K562 (cell line): ENCODE measurements around the gene PHLPP2. TPM values are rescaled to one million over a fixed set of nuclear protein-coding genes. Genes with fewer than 3 reads are reported as not detected.

Experiments
- ATAC-seq: fragments of 200-7000 bp; cut with Tn5 transposase; 3 replicates; pipeline ENCODE4 v1.9.1; 2020; ENCODE audit warnings: moderate library complexity
- BruUV-seq: library from RNA; stranded (reverse); fragments of 400-500 nt; replicated peaks from 2 replicates; lab custom pipeline; 2021; lab: Mats Ljungman, UMichigan
- CTCF ChIA-PET: fragments of 300-600 bp; formaldehyde crosslinking; extraction: SDS; loops from one replicate; lab custom pipeline; 2021; ENCODE audit warnings: low intra/inter-chr PET ratio; lab: Yijun Ruan, JAX
- POLR2A ChIA-PET: fragments of 300-600, 350-650 bp; sonication (Branson Sonifier 250); formaldehyde crosslinking; extraction: SDS; loops from one replicate; lab custom pipeline; 2021; ENCODE audit warnings: antibody characterized with exemption, inconsistent platforms; lab: Yijun Ruan, JAX
- DNase-seq, 4 experiments: peaks; one replicate each; pipeline versions ENCODE4 v3.0.0 to v3.0.0-alpha.2; 2011 to 2018; ENCODE audit warnings: low spot score in 3 of 4, mixed read lengths in 3 of 4; ENCODE audit errors: extremely low read depth in 1 of 4
- FAIRE-seq: peaks from 2 replicates; lab custom pipeline; 2011; peaks lifted over from hg19 to GRCh38; lab: Jason Lieb, UNC
- H2AFZ ChIP-seq: 2 replicates; pipeline ENCODE4 v1.6.0; 2011; ENCODE audit warnings: low read depth, low read length, control low read depth, inconsistent platforms
- H3K27ac ChIP-seq: fragments of 200-600 bp; 3 replicates; pipeline ENCODE4 v1.8.0; 2011; ENCODE audit warnings: low read depth, mild to moderate bottlenecking, control low read depth, inconsistent platforms, low read length, moderate library complexity, mixed read lengths; ENCODE audit errors: extremely low read depth
- H3K27me3 ChIP-seq, 2 experiments: fragments of 300-600 bp in 1 of 2; 2 replicates in 1 of 2; 3 replicates in 1 of 2; pipeline versions ENCODE4 v1.6.0 to v1.8.0; 2011; ENCODE audit warnings: inconsistent platforms in 2 of 2, low read length in 2 of 2, mild to moderate bottlenecking in 1 of 2, mixed read lengths in 1 of 2, moderate library complexity in 1 of 2; ENCODE audit not compliant: control insufficient read depth in 2 of 2, insufficient read depth in 2 of 2
- H3K36me3 ChIP-seq: fragments of 300-600 bp; 3 replicates; pipeline ENCODE4 v1.8.0; 2011; ENCODE audit warnings: mild to moderate bottlenecking, low read length, inconsistent platforms; ENCODE audit not compliant: control insufficient read depth, insufficient read depth
- H3K4me1 ChIP-seq, 2 experiments: fragments of 200-600 bp in 1 of 2; replicated peaks in 1 of 2; 2 replicates in 1 of 2; 3 replicates in 1 of 2; pipeline versions ENCODE4 v1.5.1 to v1.8.0; 2011; ENCODE audit warnings: inconsistent platforms in 2 of 2, low read length in 2 of 2, mild to moderate bottlenecking in 1 of 2, mixed read lengths in 1 of 2, moderate library complexity in 1 of 2; ENCODE audit not compliant: control insufficient read depth in 2 of 2, insufficient read depth in 2 of 2
- H3K4me2 ChIP-seq: 2 replicates; pipeline ENCODE4 v1.6.1; 2011; ENCODE audit warnings: low read length, control low read depth, inconsistent platforms, mixed read lengths; ENCODE audit not compliant: insufficient read depth
- H3K4me3 ChIP-seq: fragments of 200-600 bp; sonication (generic), shearing (Covaris generic); 2 replicates; pipeline ENCODE4 v1.5.1; 2016; ENCODE audit warnings: control low read depth, inconsistent platforms
- H3K79me2 ChIP-seq: fragments of 200-600 bp; 3 replicates; pipeline ENCODE4 v1.8.0; 2011; ENCODE audit warnings: low read length, inconsistent platforms; ENCODE audit not compliant: control insufficient read depth, insufficient read depth
- H3K9ac ChIP-seq, 2 experiments: 2 replicates each; pipeline versions ENCODE4 v1.6.0 to v1.6.1; 2011; ENCODE audit warnings: low read depth in 2 of 2, low read length in 2 of 2, control low read depth in 1 of 2, inconsistent platforms in 1 of 2, mild to moderate bottlenecking in 1 of 2, mixed read lengths in 1 of 2; ENCODE audit not compliant: insufficient read depth in 1 of 2
- H3K9me1 ChIP-seq: one replicate; pipeline ENCODE4 v1.6.0; 2011; ENCODE audit warnings: inconsistent platforms, mild to moderate bottlenecking, low read length, moderate library complexity; ENCODE audit not compliant: control insufficient read depth, insufficient read depth
- H3K9me3 ChIP-seq: replicated peaks from 2 replicates; pipeline ENCODE4 v1.5.1; 2011; ENCODE audit warnings: low read depth, low read length, inconsistent platforms; ENCODE audit not compliant: control insufficient read depth, insufficient read depth
- H4K20me1 ChIP-seq: replicated peaks from 2 replicates; pipeline ENCODE4 v1.6.1; 2011; ENCODE audit warnings: low read length, inconsistent platforms, mixed read lengths; ENCODE audit not compliant: control insufficient read depth, insufficient read depth
- COPS2 ChIP-seq: fragments of 450-650 bp; conservative IDR thresholded peaks from 2 replicates; pipeline ENCODE4 v1.6.1; 2016; ENCODE audit warnings: mild to moderate bottlenecking, moderate library complexity
- HMGN3 ChIP-seq: IDR thresholded peaks from 2 replicates; pipeline ENCODE4 v1.6.1; 2011; ENCODE audit warnings: borderline replicate concordance, low read depth, mild to moderate bottlenecking, mixed read lengths, low read length; ENCODE audit not compliant: insufficient read length; ENCODE audit errors: extremely low read depth
- LEF1 ChIP-seq: fragments of 450-650 bp; IDR thresholded peaks from 2 replicates; pipeline ENCODE4 v1.6.1; 2016; ENCODE audit warnings: mild to moderate bottlenecking
- NFE2 ChIP-seq: IDR thresholded peaks from 2 replicates; pipeline ENCODE4 v1.6.1; 2014; ENCODE audit warnings: antibody characterized with exemption, low read depth
- NONO ChIP-seq, 2 experiments: fragments of 200-400 bp in 1 of 2; fragments of 450-650 bp in 1 of 2; formaldehyde crosslinking in 1 of 2; IDR thresholded peaks; 2 replicates each; pipeline ENCODE4 v1.6.1; 2017; ENCODE audit warnings: low read depth in 2 of 2, mild to moderate bottlenecking in 2 of 2, moderate library complexity in 2 of 2, low read length in 1 of 2
- SAFB ChIP-seq: fragments of 200-400 bp; formaldehyde crosslinking; IDR thresholded peaks from 2 replicates; pipeline ENCODE4 v1.6.1; 2017; ENCODE audit warnings: low read depth, low read length, borderline replicate concordance
- SNRNP70 ChIP-seq: fragments of 200-400 bp; formaldehyde crosslinking; optimal IDR thresholded peaks from 2 replicates; pipeline ENCODE3; 2017; ENCODE audit warnings: low read depth, low read length
- WGBS: fragments of 100-300 bp; shearing (Covaris generic); methylation state at CpG from one replicate; pipeline ENCODE4 v1.1.6; 2016; ENCODE audit warnings: low coverage, mixed read lengths; ENCODE audit not compliant: insufficient coverage; ENCODE audit errors: missing lambda C conversion rate; 5-methylcytosine and 5-hydroxymethylcytosine counted together
- in situ Hi-C: fragments of 300-500 bp; cut with MboI; formaldehyde crosslinking; loops from 4 replicates; pipeline ENCODE4 v1.15.0; 2018; ENCODE audit warnings: inconsistent platforms, mixed read lengths
- intact Hi-C: fragments of 100-400 bp; cut with micrococcal nuclease; formaldehyde crosslinking; loops from 2 replicates; pipeline ENCODE4 v1.14.2; 2022
- polyA plus RNA-seq, 8 experiments: library from polyadenylated mRNA; depleted of rRNA in 4 of 8; stranded (reverse) in 5 of 8; unstranded in 3 of 8; fragments of >200 nt; fragmentation: Nextera tagmentation in 2 of 8; fragmentation: Illumina TruSeq in 1 of 8; extraction: Ambion mirVana in 2 of 8; extraction: Trizol in 1 of 8; gene quantifications; 2 replicates each; pipeline versions ENCODE4 v1.2.1 to v1.2.3, GENCODE V29; 2011 to 2014; ENCODE audit warnings: inconsistent platforms in 1 of 8, missing spikeins in 1 of 8
- total RNA-seq, 7 experiments: library from RNA; depleted of rRNA in 6 of 7; stranded (reverse); fragments of >200 nt in 6 of 7; fragmentation: Illumina TruSeq in 2 of 7; extraction: Trizol in 2 of 7; gene quantifications; 2 replicates each; pipeline versions ENCODE4 v1.2.1 to v1.2.3, GENCODE V29; 2011 to 2021; ENCODE audit warnings: low replicate concordance in 1 of 7
- TF ChIP-seq, protein P1 (sequence below): sonication (generic); formaldehyde crosslinking; IDR thresholded peaks from 2 replicates; pipeline ENCODE4 v1.9.0; 2022; ENCODE audit warnings: mild to moderate bottlenecking, missing genetic modification reagents
- TF ChIP-seq, protein P2 (sequence below): fragments of 450-650 bp; IDR thresholded peaks from 2 replicates; pipeline ENCODE4 v1.6.1; 2014; ENCODE audit warnings: low read depth, mild to moderate bottlenecking, moderate library complexity, borderline replicate concordance
- TF ChIP-seq, protein P3 (sequence below): fragments of 200-800 bp; sonication (Bioruptor generic); IDR thresholded peaks from 2 replicates; pipeline ENCODE4 v1.6.1; 2017; ENCODE audit warnings: missing genetic modification characterization, missing compliant biosample characterization
- TF ChIP-seq, protein P4 (sequence below): fragments of 450-650 bp; IDR thresholded peaks from 2 replicates; pipeline ENCODE4 v1.6.1; 2016; ENCODE audit warnings: mild to moderate bottlenecking
- TF ChIP-seq, protein P5 (sequence below): fragments of 250-450 bp; sonication (Bioruptor Pico); IDR thresholded peaks from 2 replicates; pipeline ENCODE4 v1.4.0; 2020; ENCODE audit warnings: mild to moderate bottlenecking, moderate library complexity

PHLPP2 gene
- total and polyA plus RNA-seq, 9 of the 15 experiments (the other 6 are each of a cell fraction or from before 2014, with no cell fraction given): 0.60 to 7.1 (median 2.6) TPM

DNA sequence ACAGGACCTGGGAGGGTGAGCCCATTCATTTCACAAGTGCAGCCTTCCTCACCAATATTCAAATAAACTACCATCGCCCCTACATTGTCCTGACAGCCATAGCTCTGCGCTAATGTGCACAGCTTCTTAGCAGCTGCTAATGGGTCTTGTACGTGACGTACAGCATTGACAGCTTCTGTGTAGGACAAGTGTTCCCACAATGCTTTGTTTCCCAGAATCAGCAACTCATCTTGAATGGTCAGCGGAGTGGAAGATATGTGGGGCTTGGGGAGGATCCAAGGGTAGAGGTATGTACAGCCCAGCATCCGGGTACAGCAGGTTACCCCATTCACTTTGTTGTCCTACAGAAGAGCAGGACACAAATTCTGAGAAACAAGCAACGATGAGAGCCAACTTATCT, 74.8 kb downstream of the PHLPP2 start:
- Histone ChIP-seq H3K4me3 (no peak overlapping the region), H4K20me1 (no peaks in the 10 kb centered on the region), H3K36me3 (peaks cover 18% of the 10 kb centered on the region), H3K27me3 (no peaks in the 10 kb centered on the region), H3K4me1 (no peaks in the 10 kb centered on the region), H3K79me2 (no peaks in the 10 kb centered on the region), H3K27ac (no peak overlapping the region), H3K4me2 (no peak overlapping the region), H2AFZ (no peak overlapping the region), H3K9me3 (no peaks in the 10 kb centered on the region), H3K9me1 (no peaks in the 10 kb centered on the region), H3K9ac (no peak overlapping the region)
- WGBS: 70% methylated on average over 7 of the region's 7 CpGs
- in situ Hi-C loops (no loop called here), intact Hi-C loops (loop anchor here (10.0 kb wide), 1 partner anchor 95 kb away; no protein-coding TSS in a partner anchor)
- DNase-seq: no peak
- POLR2A ChIA-PET: no interaction called here
- ATAC-seq: no peak
- BruUV-seq: no TSS peak
- FAIRE-seq: no peak
- CTCF ChIA-PET: no interaction called here
- no peak for TF ChIP-seq LEF1
- TF ChIP-seq, protein P1, sequence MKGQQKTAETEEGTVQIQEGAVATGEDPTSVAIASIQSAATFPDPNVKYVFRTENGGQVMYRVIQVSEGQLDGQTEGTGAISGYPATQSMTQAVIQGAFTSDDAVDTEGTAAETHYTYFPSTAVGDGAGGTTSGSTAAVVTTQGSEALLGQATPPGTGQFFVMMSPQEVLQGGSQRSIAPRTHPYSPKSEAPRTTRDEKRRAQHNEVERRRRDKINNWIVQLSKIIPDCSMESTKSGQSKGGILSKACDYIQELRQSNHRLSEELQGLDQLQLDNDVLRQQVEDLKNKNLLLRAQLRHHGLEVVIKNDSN (CRISPR knock-in tag): no peak
- no peak for TF ChIP-seq NFE2
- TF ChIP-seq, protein P2, sequence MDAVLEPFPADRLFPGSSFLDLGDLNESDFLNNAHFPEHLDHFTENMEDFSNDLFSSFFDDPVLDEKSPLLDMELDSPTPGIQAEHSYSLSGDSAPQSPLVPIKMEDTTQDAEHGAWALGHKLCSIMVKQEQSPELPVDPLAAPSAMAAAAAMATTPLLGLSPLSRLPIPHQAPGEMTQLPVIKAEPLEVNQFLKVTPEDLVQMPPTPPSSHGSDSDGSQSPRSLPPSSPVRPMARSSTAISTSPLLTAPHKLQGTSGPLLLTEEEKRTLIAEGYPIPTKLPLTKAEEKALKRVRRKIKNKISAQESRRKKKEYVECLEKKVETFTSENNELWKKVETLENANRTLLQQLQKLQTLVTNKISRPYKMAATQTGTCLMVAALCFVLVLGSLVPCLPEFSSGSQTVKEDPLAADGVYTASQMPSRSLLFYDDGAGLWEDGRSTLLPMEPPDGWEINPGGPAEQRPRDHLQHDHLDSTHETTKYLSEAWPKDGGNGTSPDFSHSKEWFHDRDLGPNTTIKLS: no peak
- TF ChIP-seq, protein P3, sequence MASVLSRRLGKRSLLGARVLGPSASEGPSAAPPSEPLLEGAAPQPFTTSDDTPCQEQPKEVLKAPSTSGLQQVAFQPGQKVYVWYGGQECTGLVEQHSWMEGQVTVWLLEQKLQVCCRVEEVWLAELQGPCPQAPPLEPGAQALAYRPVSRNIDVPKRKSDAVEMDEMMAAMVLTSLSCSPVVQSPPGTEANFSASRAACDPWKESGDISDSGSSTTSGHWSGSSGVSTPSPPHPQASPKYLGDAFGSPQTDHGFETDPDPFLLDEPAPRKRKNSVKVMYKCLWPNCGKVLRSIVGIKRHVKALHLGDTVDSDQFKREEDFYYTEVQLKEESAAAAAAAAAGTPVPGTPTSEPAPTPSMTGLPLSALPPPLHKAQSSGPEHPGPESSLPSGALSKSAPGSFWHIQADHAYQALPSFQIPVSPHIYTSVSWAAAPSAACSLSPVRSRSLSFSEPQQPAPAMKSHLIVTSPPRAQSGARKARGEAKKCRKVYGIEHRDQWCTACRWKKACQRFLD (CRISPR knock-in tag): no peak
- no peak for TF ChIP-seq NONO (IDR thresholded peaks at IDR 0.05; ENCODE audit: low read depth in 2 of 2, low read length in 1 of 2)
- TF ChIP-seq, protein P4, sequence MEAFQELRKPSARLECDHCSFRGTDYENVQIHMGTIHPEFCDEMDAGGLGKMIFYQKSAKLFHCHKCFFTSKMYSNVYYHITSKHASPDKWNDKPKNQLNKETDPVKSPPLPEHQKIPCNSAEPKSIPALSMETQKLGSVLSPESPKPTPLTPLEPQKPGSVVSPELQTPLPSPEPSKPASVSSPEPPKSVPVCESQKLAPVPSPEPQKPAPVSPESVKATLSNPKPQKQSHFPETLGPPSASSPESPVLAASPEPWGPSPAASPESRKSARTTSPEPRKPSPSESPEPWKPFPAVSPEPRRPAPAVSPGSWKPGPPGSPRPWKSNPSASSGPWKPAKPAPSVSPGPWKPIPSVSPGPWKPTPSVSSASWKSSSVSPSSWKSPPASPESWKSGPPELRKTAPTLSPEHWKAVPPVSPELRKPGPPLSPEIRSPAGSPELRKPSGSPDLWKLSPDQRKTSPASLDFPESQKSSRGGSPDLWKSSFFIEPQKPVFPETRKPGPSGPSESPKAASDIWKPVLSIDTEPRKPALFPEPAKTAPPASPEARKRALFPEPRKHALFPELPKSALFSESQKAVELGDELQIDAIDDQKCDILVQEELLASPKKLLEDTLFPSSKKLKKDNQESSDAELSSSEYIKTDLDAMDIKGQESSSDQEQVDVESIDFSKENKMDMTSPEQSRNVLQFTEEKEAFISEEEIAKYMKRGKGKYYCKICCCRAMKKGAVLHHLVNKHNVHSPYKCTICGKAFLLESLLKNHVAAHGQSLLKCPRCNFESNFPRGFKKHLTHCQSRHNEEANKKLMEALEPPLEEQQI: no peak
- TF ChIP-seq COPS2: no peak
- TF ChIP-seq HMGN3: no peak
- TF ChIP-seq SNRNP70: no peak
- no peak for TF ChIP-seq SAFB
- TF ChIP-seq, protein P5, sequence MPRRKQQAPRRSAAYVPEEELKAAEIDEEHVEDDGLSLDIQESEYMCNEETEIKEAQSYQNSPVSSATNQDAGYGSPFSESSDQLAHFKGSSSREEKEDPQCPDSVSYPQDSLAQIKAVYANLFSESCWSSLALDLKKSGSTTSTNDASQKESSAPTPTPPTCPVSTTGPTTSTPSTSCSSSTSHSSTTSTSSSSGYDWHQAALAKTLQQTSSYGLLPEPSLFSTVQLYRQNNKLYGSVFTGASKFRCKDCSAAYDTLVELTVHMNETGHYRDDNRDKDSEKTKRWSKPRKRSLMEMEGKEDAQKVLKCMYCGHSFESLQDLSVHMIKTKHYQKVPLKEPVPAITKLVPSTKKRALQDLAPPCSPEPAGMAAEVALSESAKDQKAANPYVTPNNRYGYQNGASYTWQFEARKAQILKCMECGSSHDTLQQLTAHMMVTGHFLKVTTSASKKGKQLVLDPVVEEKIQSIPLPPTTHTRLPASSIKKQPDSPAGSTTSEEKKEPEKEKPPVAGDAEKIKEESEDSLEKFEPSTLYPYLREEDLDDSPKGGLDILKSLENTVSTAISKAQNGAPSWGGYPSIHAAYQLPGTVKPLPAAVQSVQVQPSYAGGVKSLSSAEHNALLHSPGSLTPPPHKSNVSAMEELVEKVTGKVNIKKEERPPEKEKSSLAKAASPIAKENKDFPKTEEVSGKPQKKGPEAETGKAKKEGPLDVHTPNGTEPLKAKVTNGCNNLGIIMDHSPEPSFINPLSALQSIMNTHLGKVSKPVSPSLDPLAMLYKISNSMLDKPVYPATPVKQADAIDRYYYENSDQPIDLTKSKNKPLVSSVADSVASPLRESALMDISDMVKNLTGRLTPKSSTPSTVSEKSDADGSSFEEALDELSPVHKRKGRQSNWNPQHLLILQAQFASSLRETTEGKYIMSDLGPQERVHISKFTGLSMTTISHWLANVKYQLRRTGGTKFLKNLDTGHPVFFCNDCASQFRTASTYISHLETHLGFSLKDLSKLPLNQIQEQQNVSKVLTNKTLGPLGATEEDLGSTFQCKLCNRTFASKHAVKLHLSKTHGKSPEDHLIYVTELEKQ (CRISPR knock-in tag): no peak
